ENCODE data around the gene CCDC184.
"Not testable (repeated sequence)": the region's sequence is repeated elsewhere in the genome, so short reads cannot be mapped to it uniquely, and the experiment has no call there.

CCDC184 gene

GRCh38 chr12:48203192-48203591 lies 19.7 kb downstream of the CCDC184 start, which contains the start of gene OR10AD1:
TSS of gene OR10AD1 (minus strand) at chr12:48203292. CDS start at chr12:48203292, 0 bp downstream.
- no peak for DNase-seq (ENCODE audit: low read depth in 2 of 2)

DNA sequence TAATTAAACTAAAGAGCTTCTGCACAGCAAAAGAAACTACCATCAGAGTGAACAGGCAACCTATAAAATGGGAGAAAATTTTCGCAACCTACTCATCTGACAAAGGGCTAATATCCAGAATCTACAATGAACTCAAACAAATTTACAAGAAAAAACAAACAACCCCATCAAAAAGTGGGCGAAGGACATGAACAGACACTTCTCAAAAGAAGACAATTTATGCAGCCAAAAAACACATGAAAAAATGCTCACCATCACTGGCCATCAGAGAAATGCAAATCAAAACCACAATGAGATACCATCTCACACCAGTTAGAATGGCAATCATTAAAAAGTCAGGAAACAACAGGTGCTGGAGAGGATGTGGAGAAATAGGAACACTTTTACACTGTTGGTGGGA lies 26.1 kb downstream of the CCDC184 start:
- DNase-seq (ENCODE audit: low read depth in 2 of 2) = not testable (repeated sequence)

- no peak for DNase-seq (ENCODE audit: low read depth in 2 of 2)
These were observed 33.3 kb downstream of the CCDC184 start for GRCh38 chr12:48216785-48217184.

DNA sequence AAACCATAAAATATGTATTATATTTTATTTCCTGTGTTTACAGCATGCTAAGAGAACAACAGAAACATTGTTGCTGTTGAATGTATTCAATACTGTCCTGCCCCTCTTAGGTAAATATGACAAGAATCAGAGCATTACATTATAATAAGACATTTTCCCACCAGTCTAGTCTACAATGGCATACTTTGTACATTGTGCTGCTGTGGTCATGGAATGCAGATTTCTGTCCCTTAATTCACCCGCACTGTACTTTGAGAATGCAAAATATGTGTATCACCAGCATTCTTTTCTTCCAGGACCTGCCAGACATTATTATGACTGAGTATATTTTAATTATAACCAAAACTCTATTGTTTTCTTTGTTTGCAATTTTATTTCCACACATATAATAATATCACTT lies 36.2 kb downstream of the CCDC184 start:
- no peak for DNase-seq (ENCODE audit: low read depth in 2 of 2)

DNA sequence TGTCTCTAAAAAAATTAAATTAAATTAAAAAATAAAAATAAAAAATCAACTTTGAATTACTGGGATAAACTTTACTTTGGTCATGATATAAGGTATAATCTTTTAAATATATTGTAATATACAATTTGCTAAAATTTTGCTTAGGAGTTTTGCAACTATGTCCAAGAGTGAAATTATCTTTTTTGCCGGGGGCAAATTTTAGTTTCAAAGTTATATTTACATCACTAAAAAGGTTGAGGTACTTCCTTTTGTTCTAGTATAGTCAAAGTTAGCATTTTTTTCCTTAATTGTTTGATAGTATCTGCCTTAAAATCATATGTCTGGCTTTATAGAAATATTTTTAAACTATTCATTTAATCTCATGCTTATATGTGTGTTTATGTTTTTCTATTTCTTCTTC lies 37.3 kb downstream of the CCDC184 start:
- no peak for DNase-seq (ENCODE audit: low read depth in 2 of 2)

- no peak for DNase-seq (ENCODE audit: low read depth in 2 of 2)
These were observed 38.2 kb downstream of the CCDC184 start for GRCh38 chr12:48221645-48222044.

GRCh38 chr12:48224533-48224932 lies 41.1 kb downstream of the CCDC184 start:
- DNase-seq (ENCODE audit: low read depth in 2 of 2) = not testable (repeated sequence)

DNA sequence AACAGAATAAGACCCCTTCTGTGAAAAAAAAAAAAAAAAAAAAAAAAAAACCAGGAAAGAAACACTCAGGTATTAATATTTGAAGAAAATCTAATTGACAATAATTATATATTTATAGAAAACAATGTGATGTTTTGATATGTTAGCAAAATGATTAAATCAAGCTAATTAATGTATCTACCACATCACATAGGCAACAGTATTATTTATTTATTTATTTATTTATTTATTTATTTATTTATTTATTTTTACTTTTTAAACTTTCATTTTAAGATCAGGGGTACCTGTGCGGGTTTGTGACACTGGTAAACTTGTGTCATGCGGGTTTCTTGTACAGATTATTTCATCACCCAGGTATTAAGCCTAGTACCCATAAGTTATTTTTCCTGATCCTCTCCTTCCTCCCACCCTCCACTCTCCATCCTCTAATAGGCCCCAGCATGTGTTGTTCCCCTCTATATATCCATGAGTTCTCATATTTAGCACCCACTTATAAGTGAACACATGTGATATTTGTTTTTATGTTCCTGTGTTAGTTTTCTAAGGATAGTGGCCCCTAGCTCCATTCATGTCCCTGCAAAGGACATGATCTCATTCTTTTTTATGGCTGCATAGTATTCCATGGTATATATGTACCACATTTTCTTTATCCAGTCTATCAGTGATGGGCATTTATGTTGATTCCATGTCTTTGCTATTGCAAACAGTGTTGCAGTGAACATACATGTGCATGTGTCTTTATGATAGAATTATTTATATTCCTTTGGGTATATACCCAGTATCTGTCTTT lies 47.9 kb downstream of the CCDC184 start:
- not testable (repeated sequence) for DNase-seq (ENCODE audit: low read depth in 2 of 2)

Data from stimulated activated CD8-positive, alpha-beta memory T cell treated with anti-CD3 and anti-CD28 coated beads, Interleukin-7, amount 100 ng/mL, for 1 hour (primary cell).